ENCODE data around the gene C19orf73.

DNA sequence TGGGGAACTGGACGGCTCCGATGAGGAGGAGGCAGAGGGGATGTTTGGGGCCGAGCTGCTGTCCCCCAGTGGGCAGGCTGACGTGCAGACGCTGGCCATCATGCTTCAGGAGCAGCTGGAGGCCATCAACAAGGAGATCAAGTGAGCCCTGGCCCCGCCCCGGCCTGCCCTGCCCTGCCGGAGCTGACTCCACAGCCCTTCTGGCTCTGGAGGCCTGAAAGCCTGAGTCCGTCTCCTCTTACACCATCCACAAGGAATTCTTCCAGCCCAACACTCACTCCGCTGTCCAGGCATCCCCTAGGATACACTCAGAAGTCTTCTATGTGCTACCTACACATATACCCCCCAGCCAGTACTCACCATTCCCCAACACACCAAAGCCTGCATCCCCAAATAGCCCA lies 17.8 kb upstream of the C19orf73 start:
- TF ChIP-seq SIN3A (IDR thresholded peaks at IDR 0.05; ENCODE audit: borderline replicate concordance, insufficient read depth, low read depth, low read length) (no peak), POLR2AphosphoS5 (IDR thresholded peaks at IDR 0.05; ENCODE audit: low read depth, low read length) (no peak), TCF7L2 (IDR thresholded peaks at IDR 0.05; ENCODE audit: low read depth, low read length) (no peak)
- TF ChIP-seq, protein P1, sequence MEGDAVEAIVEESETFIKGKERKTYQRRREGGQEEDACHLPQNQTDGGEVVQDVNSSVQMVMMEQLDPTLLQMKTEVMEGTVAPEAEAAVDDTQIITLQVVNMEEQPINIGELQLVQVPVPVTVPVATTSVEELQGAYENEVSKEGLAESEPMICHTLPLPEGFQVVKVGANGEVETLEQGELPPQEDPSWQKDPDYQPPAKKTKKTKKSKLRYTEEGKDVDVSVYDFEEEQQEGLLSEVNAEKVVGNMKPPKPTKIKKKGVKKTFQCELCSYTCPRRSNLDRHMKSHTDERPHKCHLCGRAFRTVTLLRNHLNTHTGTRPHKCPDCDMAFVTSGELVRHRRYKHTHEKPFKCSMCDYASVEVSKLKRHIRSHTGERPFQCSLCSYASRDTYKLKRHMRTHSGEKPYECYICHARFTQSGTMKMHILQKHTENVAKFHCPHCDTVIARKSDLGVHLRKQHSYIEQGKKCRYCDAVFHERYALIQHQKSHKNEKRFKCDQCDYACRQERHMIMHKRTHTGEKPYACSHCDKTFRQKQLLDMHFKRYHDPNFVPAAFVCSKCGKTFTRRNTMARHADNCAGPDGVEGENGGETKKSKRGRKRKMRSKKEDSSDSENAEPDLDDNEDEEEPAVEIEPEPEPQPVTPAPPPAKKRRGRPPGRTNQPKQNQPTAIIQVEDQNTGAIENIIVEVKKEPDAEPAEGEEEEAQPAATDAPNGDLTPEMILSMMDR (IDR thresholded peaks at IDR 0.05): no peak
